Stimulated activated CD4-positive, alpha-beta T cell treated with anti-CD3 and anti-CD28 coated beads, TNF-alpha, amount 100 ng/mL, for 24 hours (primary cell): Measurements from ENCODE around the gene VASH2.

ENCODE experiments used
- DNase-seq, 3 experiments: peaks; one replicate each; pipeline ENCODE4 v3.0.0-alpha.2; 2020; ENCODE audit warnings: low read depth in 3 of 3

The VASH2 gene

GRCh38 chr1:213035573-213035972 is 85.2 kb downstream of the VASH2 start:
- DNase-seq, result no peak
